D721Med (cell line): ENCODE results near the gene DDX20.

Experiments
- DNase-seq: peaks from one replicate; pipeline ENCODE4 v3.0.0; 2011; ENCODE audit warnings: low spot score; ENCODE audit not compliant: insufficient read length
- FAIRE-seq: peaks from 2 replicates; lab custom pipeline; 2011; peaks lifted over from hg19 to GRCh38; lab: Jason Lieb, UNC
- TF ChIP-seq, protein P1 (sequence below): IDR thresholded peaks from 2 replicates; pipeline ENCODE4 v1.5.1; 2012; ENCODE audit warnings: mild to moderate bottlenecking, control low read depth; ENCODE audit not compliant: insufficient read depth; ENCODE audit errors: missing control alignments

Gene DDX20

DNA sequence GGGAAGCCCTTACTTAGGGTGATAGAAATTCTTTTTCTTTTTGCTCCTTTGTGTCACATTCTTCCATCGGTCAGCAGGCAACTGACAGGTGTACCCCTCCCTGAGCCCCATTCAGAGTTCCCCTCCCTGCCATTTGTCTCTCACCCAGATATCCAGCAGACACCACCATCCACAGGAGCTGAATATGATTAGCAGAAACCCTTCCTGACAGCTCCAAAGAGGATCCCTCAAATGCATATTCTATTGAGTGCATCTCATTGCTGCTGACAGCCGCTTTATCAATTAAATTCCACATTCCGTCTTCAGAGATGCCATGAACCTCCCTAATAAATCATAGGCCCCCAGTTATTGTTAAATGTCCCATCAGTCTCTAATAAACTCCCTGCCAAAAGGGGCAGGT is 6.1 kb upstream of the DDX20 start:
- FAIRE-seq (no peak), DNase-seq (no peak)
- TF ChIP-seq, protein P1, sequence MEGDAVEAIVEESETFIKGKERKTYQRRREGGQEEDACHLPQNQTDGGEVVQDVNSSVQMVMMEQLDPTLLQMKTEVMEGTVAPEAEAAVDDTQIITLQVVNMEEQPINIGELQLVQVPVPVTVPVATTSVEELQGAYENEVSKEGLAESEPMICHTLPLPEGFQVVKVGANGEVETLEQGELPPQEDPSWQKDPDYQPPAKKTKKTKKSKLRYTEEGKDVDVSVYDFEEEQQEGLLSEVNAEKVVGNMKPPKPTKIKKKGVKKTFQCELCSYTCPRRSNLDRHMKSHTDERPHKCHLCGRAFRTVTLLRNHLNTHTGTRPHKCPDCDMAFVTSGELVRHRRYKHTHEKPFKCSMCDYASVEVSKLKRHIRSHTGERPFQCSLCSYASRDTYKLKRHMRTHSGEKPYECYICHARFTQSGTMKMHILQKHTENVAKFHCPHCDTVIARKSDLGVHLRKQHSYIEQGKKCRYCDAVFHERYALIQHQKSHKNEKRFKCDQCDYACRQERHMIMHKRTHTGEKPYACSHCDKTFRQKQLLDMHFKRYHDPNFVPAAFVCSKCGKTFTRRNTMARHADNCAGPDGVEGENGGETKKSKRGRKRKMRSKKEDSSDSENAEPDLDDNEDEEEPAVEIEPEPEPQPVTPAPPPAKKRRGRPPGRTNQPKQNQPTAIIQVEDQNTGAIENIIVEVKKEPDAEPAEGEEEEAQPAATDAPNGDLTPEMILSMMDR = no peak

DNA sequence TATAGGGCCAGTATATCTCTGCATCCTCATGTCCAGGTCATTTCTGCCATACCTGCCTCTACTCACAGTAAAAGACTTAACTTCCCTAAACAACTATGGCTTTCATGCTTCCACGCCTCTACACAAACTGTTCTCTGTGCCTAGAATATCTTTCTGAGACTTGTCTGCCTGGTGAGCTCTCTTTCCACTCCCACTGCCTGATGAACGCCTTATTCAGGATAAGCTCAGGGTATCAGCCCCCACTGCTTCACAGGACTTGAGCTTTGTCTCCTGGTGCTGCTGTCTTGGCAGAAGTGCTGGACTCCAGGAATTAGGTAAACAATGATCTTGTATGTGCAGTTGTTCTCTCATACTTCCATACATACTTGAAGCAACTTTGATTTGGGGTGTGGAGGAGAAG is 4.8 kb upstream of the DDX20 start:
- DNase-seq = no peak
- no peak for FAIRE-seq
- TF ChIP-seq, protein P1 = no peak

DNA sequence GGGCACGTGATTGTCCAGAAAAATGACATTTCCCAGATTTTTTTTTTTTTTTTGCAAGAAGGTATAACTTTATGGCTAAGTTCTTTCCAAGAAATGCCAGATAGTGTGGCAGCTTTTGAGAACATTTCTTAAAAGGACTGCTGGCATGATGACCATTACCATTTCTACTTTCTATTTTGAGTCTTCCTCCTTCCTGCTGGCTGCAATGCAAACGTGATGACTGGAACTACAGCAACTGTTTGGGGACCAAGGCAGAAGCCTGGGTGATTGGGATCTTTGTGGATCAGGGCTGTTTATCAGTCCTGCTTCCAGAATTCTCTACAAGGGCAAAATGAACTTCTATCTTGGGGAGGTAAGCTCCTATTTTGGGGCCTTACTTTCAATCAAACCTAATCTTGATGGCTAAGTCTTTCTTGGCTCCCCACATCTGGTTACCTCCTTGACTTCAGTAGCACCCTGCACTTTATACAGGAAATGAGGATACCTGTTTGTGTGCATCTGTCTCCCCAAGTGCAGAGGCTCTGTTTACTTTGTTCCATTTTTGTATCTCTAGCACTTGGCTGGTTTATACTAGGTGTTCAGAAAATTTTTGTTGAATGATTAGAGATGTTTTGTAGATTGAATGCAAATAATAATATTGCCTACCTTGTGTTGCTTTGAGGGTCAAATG is 3.7 kb upstream of the DDX20 start:
- TF ChIP-seq, protein P1 = no peak
- FAIRE-seq = no peak

DNA sequence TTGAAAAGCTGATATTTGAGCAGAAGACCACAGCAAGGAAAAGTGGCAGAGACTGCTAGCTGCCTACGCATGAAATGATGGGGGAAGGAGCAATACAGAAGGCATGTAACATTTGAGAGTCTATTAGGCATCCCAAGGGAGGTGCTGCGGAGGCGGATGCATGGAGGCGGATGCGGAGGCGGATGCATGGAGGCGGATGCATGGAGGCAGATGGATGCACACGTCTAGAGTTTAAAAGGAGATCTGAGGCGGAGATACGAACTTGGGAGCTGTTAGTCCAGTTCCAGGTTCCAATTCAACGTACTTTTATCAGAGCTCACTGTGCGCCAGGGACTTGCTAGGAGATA is 744 bp upstream of the DDX20 start:
- DNase-seq = no peak
- no peak for FAIRE-seq

More for the DNA sequence above, 3.7 kb upstream of the DDX20 start:
- no peak for DNase-seq

DNA sequence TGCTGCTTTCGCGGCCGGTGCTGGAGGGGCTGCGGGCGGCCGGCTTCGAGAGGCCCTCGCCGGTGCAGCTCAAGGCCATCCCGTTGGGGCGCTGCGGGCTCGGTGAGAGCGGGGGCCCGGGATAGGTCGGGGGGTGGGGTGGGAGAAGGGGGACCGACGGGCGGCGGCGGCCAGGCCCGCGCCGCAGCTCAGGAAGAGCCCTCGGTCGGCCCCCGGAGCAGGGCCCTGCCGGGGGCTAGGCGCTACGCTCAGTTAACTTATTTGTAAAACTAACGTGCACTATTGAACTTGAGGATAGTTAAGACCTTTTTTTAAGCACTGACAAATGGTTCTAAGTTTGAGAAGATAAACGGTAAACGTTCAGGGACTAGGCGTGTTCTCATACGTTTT is 418 bp downstream of the DDX20 start:
- no peak for DNase-seq
- FAIRE-seq = no peak
- TF ChIP-seq, protein P1 = no peak

More for the DNA sequence above, 744 bp upstream of the DDX20 start:
- TF ChIP-seq, protein P1 = no peak

DNA sequence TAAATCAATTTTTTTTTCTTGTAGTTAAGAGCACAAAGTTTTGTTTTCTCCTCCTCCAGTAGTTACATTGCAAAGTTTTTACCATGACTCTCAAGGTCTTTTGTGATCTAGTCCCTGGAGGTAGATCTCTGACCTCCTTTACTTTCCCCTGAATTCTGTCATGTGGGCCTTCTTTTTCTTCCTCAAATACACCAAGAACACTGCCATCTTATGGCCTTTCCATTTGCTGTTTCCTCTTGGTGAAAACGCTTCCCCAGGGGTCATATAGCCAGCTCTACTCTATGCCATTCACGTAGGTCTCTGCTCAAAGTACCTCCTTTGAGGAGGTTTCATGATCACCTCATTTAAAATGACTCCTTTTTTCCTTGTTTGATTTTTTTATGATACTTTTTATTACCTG is 2.7 kb downstream of the DDX20 start:
- TF ChIP-seq, protein P1 = no peak
- FAIRE-seq (no peak), DNase-seq (no peak)

DNA sequence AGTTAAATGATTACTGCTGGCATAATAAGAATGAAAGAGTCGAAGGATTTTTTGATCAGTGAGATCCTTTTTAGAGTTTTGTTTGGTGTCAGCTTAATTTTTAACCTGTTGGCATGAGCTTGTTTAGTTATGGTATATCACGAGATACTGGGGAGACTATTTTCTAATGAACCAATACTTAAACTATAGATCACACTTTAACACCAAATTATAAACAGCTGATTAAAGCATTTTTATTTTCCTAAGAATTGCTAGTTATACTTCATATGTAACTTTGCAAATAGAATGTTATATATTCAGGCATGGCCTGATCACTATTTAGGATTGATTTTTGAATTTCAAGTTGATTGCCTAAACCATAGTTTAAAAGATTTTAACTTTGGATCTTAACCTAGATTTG is 6.0 kb downstream of the DDX20 start:
- FAIRE-seq = no peak
- DNase-seq = no peak
- TF ChIP-seq, protein P1 = no peak
